IPS DF 4.7 (cell line): ENCODE measurements around the gene POLR3E.

Experiments used
- DNase-seq: peaks from one replicate; pipeline ENCODE4 v3.0.0-alpha.2; 2013; ENCODE audit warnings: low spot score; ENCODE audit errors: extremely low read depth

The POLR3E gene, protein sequence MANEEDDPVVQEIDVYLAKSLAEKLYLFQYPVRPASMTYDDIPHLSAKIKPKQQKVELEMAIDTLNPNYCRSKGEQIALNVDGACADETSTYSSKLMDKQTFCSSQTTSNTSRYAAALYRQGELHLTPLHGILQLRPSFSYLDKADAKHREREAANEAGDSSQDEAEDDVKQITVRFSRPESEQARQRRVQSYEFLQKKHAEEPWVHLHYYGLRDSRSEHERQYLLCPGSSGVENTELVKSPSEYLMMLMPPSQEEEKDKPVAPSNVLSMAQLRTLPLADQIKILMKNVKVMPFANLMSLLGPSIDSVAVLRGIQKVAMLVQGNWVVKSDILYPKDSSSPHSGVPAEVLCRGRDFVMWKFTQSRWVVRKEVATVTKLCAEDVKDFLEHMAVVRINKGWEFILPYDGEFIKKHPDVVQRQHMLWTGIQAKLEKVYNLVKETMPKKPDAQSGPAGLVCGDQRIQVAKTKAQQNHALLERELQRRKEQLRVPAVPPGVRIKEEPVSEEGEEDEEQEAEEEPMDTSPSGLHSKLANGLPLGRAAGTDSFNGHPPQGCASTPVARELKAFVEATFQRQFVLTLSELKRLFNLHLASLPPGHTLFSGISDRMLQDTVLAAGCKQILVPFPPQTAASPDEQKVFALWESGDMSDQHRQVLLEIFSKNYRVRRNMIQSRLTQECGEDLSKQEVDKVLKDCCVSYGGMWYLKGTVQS

DNA sequence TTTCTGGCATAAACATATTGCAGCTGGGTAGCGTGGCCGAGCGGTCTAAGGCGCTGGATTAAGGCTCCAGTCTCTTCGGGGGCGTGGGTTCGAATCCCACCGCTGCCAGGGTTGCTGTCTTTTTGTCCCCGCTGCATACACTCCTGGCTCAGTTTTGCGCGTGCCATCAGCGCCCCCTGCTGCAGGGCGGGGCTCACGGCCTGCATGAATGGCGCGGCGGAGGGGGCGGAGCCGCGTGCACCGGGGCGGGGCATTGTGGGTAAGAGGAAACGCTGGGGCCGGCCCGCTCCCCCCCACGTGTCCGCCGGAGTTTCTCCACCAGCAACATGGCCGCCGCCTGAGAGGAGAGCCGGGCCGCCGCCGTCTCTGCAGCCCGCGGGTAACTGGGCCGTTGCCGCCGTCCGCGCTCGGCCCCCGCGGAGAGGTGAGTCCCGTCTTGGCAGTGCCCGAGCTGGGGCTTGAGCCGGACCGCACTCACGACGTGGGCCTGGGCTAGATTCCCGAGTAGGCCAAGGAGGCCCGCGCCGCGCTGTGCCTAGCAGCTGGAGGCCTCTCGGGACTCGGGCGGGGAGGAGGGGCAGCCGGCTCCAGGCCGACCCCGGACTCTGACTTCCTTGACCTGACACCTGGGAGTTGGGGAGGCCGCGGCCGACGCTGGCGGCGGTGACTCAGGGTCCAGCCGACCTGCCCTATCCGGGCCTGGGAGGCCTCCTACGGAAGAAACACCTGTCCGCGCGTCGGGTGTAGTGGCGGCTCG lies at the start of gene POLR3E:
Gene POLR3E, plus strand, starts transcription at position 296 of the 757 bp plus-strand sequence. CDS start 5,560 bp downstream, outside the sequence.
- no peak for DNase-seq

DNA sequence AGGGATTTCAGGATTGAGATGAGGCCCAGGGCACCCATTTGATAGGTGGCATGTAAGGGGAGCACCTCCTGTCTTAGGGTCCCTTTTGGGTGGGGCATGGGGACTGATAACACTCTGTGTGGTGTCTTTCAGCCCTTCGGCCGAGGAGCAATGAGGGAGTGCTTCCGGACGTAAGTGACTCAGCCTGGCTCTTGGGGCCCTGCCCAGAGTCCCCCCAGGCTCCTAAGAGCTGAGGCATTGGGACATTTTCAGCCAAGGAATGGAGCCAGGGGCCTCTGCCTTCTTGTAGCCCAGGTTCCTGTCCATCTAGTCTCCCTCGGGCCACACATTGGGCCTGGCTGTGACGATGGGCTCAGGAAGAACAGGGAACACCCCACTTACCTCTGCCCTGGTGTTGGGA lies 46.7 kb upstream of the POLR3E start:
- no peak for DNase-seq

DNA sequence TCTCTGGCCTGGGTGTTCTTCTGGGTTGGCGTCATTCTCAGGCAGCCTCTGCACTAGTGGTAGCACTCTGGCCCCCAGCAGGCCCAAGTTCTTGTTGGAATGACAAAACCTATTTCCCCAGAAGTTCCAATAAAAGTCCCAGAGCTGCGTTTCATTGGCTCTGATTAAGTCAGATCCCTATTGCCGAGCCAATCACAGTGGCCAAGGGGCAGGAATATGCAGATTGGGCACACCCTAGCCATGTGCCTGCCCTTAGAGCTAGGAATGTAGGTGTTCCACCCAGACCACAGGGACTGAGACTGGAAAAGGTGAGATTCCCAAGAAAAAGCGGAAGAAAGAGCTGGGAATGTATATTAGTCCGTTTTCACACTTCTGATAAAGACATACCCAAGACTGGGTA lies 44.9 kb upstream of the POLR3E start:
- DNase-seq = peak; percentile 3

DNA sequence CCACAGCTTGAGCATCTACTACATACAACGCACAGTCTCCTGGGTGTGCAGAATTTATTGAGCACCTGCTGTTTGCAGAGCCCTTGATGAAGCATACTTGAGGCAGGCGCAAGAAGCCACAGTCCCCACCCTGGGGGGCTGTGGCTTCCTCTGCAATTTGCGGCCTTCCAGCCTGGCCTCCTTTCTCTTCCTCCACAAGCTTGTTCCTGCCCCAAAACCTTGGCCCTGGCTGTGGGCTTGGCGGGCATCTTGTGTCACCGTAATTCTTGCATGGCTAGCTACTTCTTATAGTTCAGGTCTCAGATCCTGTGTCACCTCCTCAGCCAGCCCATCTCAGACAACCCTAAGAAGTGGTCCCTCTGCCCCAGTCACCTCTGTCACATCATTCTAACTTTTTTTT lies 43.9 kb upstream of the POLR3E start:
- no peak for DNase-seq

DNA sequence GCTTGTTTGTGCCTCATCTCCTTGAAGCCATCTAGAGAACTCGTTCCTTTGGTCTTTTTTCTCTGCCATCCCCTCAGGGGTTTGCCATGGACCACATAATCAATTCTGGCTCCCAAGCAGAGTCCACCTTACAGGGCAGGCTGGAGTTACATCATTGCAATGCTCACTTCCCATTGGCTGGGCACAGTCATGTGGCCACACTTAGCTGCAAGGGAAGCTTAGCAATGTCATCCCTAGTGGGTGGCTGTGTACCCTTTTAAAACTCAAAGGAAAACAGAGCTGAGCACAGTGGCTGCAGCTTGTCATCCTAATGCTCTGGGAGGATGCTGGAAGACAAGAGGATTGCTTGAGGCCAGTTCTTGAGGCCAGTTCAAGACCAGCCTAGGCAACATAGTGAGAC lies 41.9 kb upstream of the POLR3E start:
- no peak for DNase-seq

DNA sequence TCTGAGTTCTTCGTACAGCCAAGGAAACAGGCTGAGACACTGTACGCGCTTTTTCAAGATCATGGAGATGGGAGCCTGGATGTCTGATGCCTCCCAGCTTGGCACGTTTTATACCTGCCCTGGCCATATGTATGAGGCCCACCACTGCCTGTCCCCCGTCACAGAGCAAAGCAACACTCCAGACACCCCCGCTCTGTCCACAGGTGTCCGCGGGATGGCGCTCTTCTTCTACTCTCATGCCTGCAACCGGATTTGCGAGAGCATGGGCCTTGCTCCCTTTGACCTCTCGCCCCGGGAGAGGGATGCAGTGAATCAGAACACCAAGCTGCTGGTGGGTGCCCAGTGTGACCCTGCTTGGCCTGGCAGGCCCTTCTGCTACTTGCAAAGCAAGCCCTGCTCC lies 39.8 kb upstream of the POLR3E start:
- no peak for DNase-seq

DNA sequence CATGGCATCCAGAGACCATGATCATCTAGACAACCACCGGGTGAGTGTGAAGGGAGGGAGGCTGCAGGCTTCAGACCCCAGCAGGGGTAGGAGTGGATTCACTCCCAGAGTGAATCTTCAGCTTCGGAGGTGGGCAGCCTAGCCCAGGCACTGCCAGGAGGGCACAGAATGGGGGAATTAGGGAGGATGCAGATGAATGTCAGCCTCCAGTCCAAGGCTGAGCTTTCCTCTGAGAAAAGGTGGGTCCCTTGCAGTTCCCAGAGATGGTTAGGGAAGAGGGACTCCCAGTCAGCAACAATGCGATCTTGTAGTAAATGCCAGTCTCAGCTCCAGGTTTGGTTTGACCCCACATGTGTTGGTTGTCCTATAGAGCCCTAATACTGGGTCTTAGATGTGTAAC lies 36.7 kb upstream of the POLR3E start:
- no peak for DNase-seq

DNA sequence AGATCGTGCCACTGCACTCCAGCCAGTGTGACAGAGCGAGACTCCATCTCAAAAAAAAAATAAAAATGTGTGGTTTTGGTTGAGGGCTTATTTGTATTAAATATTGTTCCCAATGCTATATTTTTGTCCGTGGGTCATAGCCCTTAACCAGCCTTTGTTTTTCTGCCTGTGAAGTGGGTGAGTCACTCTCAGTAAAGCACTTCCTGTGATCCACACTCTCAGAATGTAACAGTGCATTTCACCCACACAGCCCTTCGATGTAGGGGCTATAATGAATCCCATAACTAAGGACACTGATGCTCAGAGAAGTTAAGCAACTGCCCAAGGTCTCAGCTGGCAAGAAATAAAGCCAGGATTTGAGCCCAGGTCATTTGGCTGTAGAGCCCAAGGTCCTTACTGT lies 34.7 kb upstream of the POLR3E start:
- no peak for DNase-seq

DNA sequence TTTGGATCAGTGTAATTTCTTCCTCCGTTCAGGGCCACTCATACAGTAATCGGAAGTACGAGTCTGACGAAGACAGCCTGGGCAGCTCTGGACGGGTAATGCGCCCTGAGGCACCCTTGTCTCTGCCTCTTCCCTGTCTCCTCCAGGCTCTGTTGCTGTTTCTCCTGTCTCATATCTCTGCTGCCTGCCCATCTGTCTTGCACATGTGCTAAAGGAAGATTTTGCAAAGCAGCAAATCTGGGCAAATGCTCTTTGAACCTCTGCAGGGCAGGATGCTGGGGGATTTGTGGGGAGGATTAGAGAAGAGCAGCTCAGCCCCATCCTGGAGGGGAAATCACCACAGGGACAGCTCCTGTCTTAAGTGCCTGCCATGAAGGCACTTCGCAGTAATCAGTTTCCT lies 32.4 kb upstream of the POLR3E start:
- no peak for DNase-seq

DNA sequence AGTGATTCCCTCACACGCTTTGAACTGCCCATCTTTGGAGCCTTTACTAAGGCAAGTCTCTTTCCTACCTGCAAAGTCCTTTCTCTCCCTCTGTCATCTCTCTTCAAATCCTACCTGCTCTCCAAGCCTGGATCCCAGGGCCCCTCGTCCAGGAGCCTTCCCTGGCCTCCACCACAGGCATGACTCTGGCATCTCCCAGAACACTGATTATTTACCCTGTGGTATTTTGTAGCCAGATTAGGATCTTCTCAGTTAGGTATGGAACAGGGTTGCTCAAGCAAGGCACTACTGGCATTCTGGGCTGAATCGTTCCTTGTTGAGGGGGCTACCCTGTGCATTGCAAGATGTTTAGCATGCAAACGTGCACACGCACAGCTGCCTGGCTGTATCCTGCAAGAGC lies 31.9 kb upstream of the POLR3E start:
- DNase-seq = no peak

DNA sequence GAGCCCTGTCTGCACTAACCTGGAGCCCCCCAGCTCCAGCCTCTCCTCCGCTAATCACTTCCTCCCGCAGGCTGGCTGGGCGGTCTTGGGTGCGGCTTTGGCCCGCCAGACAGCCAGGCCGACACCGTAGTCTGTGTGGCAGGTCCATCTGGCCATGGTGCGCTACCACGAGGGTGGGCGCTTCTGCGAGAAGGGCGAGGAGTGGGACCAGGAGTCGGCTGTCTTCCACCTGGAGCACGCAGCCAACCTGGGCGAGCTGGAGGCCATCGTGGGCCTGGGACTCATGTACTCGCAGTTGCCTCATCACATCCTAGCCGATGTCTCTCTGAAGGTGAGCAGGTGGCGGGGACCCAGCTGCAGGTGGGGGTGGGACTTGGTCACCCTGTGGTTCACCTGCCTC lies 30.7 kb upstream of the POLR3E start:
- DNase-seq = no peak

DNA sequence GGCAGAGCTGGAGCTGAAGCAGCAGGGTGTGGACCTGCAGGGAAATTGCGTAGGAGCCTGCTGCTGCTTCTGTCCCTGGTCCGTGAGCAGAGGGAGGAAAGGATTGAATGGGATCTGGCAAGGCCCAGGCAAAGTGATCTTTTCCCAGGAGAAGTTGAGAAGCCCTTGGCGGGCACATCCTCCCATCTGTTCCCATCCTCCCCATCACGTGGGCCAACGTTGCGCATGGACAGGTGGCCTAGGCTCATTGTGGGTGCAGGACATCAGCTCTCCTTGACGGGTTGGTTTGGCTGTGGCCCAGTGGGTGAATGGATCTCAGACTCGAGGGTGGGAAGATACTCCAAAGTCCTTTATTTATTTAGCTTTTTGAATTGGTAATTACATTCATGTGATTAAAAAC lies 29.4 kb upstream of the POLR3E start:
- DNase-seq = no peak

DNA sequence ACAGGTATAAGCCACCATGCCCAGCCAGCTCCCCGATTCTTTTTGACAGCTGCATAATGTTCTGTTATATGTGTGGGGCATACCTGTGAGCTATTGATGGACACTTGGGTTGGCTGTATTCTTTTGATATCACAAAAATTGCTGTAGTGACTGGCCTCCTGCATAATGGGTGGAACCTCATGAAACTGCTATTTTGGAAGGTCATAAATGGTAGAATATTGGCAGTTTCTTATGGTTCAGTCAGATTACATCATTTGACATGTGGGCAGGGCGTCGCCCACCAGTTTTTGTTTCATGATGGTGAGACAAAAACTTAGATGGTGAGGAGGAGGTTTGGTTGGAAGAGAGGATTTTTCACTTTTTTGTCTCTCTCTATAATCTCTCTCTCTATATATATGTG lies 26.7 kb upstream of the POLR3E start:
- no peak for DNase-seq

DNA sequence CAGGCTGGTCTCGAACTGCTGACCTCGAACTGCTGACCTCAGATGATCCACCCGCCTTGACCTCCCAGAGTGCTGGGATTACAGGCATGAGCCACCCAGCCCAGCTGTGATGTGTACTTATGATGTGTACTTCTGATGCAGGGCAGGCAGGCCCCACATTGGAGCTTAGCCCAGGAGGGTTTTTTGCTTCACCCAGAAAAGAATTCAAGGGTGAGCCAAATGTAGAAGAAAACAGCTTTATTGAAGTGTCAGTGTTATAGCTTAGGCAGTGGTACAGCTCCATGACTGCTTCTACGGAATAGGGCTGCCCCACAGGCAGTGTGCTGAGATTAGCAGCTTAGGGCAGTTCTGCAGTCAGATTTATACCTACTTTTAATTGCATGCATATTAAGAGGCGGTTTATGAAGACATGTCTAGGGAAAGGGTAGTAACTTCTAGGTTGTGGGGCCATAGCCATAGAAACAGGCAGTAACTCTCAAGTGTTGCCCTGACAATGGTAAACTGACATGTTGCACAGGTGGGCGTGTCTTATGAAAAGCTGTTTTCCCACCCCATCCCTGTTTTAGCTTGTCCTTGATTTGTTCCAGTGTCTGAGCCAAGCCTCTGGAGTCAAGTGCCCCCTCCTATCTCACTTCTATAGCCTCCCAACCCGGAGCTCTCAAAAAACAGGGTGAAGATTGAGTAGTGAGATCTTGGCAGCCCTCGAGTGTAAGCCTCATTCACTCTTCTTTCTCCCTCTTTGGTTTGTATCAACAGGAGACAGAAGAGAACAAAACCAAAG lies 24.1 kb upstream of the POLR3E start:
- no peak for DNase-seq

DNA sequence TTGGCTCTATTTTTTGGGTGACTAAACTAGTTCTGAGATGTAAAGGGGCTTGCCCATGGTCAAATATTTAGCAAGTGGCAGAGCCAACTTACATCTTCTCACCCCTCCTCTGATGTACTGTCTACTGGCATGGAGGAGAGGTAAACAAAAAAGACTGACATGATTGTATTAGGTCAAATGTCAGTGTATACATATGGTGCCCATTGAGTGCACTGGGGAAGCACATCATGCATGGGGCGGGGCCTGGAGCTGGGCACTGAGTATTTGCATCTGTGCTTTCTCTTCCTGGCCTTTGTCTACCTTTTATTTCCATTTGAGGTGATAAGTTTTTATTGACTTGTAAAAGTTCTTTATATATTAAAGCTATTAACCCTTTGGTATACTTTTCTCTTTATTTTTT lies 22.3 kb upstream of the POLR3E start:
- DNase-seq = no peak

DNA sequence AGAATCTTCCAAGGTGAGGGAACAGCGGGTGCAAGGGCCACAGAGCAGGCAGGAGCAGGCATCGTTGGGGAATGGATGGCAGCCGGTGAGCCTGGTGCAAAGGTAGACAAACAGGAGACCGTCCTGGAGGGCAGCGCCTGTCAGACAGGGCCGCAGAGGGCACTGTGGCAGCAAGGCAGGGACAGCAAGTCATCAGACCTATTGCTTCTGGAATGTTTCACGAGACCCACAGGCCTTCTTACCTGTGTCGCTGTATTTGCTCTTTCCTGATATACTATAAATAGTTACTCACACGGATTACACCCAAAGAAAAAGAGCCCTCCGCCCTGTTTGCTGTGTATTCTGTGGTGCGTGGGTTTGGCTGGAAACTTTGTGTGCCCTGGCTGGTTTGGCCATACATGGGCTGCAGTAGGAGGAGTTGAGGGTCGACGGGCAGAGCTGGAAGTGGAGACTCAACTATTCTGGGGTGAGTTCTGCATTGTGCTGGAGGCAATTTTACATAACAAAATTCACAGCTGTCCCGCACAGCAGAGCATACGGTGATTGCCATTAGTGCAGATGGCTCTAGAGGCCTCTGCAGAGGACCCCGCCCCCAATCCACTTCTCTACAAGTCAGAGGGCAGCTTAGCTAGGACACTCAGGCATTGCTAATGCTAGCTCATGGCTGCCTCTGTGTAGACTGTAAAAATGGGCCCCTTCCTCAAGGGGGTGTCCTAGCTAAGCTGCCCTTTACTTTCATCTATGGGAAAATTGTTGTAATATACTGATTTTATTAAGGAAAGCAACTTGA lies 18.6 kb upstream of the POLR3E start:
- no peak for DNase-seq

DNA sequence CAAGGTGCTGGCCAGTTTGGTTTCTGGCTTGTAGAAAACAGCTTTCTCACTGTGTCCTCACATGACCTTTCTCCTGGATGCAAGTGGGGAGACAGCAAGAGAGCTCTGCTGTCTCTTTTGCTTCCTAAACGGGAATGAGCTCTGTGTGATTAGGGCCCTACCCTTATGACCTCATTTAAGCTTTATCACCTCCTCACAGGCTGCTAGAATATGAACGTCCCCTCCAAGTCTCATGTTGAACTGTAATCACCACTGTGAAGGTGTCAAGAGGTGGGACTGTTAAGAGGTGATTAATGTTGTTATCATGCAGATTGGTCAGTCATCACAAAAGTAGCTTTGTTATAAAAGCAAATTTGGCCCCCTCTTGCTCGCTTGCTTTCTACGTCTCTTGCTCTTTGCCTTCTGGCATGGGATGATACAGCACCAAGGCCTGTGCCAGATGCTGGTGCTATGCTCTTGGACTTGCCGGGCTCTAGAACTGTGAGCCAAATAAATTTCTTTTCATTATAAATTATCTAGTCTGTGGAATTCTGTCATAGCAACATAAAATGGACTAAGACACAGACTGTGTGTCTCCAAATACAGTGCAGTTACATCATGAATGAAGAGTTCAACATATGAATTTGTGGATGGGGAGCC lies 14.8 kb upstream of the POLR3E start:
- DNase-seq = no peak

DNA sequence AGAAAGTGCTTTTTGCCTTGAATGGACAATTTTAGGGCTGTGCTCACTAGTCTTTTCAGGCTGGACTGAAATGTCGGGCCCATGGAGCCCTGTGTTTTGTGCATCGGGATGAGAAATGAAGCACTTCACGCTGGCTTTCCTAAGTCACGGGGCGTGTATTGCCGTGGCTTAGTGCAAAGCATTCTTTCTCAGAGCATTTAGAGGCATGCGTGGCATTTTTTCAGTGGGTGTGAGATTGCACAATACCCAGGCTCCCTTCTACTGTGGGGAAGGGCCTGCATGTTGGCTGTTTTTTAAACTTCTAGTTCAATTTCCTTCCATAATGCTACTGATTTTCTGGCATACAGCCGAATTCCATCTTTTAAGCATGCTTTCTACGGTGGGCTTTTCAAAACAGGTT lies 12.6 kb upstream of the POLR3E start:
- DNase-seq = no peak

DNA sequence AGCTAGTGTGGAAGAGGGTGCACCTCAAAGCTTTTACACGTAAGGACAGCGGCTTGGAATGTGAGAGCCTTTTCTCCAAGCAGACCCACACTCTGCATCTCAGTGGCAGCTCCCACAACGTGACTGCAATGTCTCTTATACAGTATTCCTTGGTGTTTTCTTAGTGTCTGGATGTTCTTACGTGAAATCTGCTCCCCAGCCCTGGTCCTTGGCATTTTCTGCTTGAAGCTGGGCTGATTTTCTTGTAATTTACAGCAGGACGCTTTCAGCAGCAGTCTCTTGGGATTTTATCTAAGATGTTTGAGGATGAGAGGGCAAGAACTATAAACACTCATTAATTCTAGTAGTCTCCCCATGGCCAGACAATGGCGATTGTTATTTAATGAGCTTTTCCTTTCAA lies 12.1 kb upstream of the POLR3E start:
- no peak for DNase-seq

DNA sequence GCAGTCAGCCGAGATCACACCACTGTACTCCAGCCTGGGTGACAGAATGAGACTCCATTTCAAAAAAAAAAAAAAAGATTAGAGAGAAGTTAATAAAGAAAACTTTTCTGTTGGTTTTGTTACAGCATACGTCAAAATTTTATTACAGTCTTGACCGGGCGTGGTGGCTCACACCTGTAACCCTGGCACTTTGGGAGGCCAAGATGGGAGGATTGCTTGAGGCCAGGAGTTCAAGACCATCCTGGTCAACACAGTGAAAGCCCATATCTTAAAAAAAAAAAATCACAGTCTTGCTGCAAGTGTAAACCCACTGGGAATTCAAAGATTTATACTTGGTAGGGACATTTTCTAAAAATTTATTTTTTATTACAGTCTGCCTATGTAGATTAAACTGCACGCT lies 6.2 kb upstream of the POLR3E start:
- DNase-seq = no peak
